Activated naive CD4-positive, alpha-beta T cell treated with anti-CD3 and anti-CD28 coated beads, Interleukin-2, amount 50 U/mL, for 24 hours (primary cell): ENCODE measurements around the gene SBF1.

Experiments used
- H3K27ac Mint-ChIP-seq: one replicate; pipeline ENCODE4 v1.8.0; 2021; ENCODE audit warnings: mild to moderate bottlenecking, mixed read lengths
- H3K27me3 Mint-ChIP-seq: one replicate; pipeline ENCODE4 v1.8.0; 2021; ENCODE audit warnings: mixed read lengths
- H3K36me3 Mint-ChIP-seq: one replicate; pipeline ENCODE4 v1.8.0; 2021; ENCODE audit warnings: mixed read lengths
- H3K4me1 Mint-ChIP-seq: one replicate; pipeline ENCODE4 v1.8.0; 2021; ENCODE audit warnings: mixed read lengths
- H3K4me3 Mint-ChIP-seq: one replicate; pipeline ENCODE4 v1.8.0; 2021; ENCODE audit warnings: mild to moderate bottlenecking, mixed read lengths
- H3K9me3 Mint-ChIP-seq: one replicate; pipeline ENCODE4 v1.8.0; 2021; ENCODE audit warnings: mixed read lengths

Gene SBF1

DNA sequence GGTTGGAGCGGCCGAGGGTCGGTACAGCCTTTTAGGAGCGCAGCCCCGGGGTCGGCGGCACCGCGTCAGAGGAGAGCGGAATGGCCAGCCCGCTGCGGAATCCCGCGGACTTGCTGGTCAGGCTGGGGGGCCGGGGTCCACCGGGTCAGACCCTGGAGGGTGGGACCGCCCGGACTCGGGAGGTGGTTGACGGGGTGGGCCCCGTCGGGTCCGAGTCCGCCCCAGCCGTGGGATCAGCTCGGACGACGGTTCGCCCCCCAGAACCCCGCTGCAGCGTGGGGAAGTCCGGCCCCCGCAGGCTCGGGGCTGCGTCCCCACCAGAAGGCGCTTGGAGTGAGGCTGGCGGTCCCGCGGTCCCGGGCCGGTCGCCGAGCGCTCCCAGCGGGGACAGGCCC lies 6.2 kb upstream of the SBF1 start:
- Mint-ChIP-seq H3K27ac (no peak overlapping the region), H3K9me3 (no peaks in the 10 kb centered on the region), H3K4me3 (peak overlapping the region; percentile 66), H3K27me3 (no peaks in the 10 kb centered on the region), H3K4me1 (peaks cover 3% of the 10 kb centered on the region), H3K36me3 (no peaks in the 10 kb centered on the region)

DNA sequence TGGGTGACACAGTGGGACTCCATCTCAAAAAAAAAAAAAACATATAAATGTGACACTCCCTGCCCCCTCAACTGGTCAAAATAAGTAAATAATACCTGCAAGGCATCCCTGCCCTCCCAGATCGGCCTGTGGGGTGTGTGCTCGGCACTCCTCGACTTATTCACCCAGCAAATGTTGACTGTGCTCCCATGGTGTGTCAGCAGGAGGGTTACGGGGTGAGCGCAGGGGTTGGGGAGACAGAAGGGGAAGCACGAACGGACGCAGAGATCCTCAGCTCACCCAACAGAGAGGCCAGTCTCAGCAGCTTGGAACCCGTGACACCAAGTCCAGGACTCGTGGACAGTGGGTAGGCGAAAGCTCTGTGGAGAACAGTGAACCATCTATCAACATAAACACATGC lies 4.9 kb upstream of the SBF1 start:
- Mint-ChIP-seq H3K27ac (peak overlapping the region; percentile 6), H3K9me3 (no peaks in the 10 kb centered on the region), H3K36me3 (no peaks in the 10 kb centered on the region), H3K4me3 (peak overlapping the region; percentile 79), H3K4me1 (peaks cover 9% of the 10 kb centered on the region), H3K27me3 (no peaks in the 10 kb centered on the region)

DNA sequence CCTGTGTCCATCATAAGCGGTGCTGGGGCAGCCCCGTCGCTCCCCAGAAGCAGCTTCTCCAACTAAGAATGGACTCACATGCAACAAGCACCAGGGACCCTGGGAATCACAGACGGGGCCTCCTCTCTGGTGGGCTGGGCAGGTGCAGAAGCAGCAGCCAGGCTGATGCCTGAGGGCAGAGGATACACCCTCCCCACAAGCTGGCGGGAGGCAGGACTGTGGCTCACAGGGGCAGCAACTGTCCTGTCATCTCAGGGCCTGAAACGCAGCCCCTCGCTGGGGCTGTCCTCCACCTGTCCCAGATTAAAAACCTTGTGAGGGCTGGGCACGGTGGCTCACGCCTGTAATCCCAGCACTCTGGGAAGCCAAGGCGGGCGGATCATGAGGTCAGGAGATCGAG lies 3.1 kb upstream of the SBF1 start:
- peaks cover 22% of the 10 kb centered on the region for H3K4me1 Mint-ChIP-seq
- no peak overlapping the region for H3K27ac Mint-ChIP-seq
- H3K9me3 Mint-ChIP-seq: no peaks in the 10 kb centered on the region
- no peak overlapping the region for H3K4me3 Mint-ChIP-seq
- H3K27me3 Mint-ChIP-seq: no peaks in the 10 kb centered on the region
- peaks cover 2% of the 10 kb centered on the region for H3K36me3 Mint-ChIP-seq

DNA sequence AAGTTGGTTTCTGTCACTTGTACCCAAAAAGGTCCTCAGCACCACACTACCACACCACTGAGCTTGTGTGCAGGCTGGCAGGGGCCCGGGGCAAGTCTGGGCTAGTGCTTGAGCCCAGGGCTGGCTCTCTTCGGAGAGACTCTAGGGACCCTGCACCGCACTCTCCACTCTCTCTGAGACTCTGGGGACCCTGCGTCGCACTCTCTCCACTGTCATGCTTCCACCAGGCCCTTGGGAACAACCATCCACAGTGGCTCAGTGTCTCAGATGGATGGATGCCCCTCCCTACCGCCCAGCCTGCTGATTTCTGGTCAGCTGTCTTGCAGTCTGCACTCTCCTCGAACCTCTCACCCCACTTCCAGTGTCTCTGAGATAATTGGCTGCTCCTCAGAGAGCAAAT lies 2.0 kb upstream of the SBF1 start:
- Mint-ChIP-seq H3K36me3 (peaks cover 2% of the 10 kb centered on the region), H3K27ac (peak overlapping the region; percentile 63), H3K9me3 (no peaks in the 10 kb centered on the region), H3K27me3 (no peaks in the 10 kb centered on the region), H3K4me3 (peak overlapping the region; percentile 27), H3K4me1 (peaks cover 33% of the 10 kb centered on the region)

DNA sequence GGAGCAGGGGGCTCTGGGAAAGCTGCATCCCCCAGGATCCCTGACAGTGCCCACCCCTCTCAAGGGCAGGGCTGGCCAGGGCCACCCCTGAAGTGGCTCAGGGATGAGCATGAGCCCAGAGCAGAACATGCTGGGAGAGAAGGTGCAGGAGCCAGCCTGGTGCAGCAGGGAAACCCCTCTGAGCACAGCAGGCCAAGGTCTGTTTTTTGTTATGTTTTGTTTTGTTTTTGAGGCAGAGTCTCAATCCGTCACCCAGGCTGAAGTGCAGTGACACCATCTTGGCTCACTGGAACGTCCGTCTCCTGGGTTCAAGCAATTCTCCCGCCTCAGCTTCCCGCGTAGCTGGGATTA lies 792 bp upstream of the SBF1 start:
- Mint-ChIP-seq H3K27ac (no peak overlapping the region), H3K9me3 (no peaks in the 10 kb centered on the region), H3K4me1 (peaks cover 44% of the 10 kb centered on the region), H3K4me3 (peak overlapping the region; percentile 71), H3K27me3 (no peaks in the 10 kb centered on the region), H3K36me3 (peaks cover 2% of the 10 kb centered on the region)

DNA sequence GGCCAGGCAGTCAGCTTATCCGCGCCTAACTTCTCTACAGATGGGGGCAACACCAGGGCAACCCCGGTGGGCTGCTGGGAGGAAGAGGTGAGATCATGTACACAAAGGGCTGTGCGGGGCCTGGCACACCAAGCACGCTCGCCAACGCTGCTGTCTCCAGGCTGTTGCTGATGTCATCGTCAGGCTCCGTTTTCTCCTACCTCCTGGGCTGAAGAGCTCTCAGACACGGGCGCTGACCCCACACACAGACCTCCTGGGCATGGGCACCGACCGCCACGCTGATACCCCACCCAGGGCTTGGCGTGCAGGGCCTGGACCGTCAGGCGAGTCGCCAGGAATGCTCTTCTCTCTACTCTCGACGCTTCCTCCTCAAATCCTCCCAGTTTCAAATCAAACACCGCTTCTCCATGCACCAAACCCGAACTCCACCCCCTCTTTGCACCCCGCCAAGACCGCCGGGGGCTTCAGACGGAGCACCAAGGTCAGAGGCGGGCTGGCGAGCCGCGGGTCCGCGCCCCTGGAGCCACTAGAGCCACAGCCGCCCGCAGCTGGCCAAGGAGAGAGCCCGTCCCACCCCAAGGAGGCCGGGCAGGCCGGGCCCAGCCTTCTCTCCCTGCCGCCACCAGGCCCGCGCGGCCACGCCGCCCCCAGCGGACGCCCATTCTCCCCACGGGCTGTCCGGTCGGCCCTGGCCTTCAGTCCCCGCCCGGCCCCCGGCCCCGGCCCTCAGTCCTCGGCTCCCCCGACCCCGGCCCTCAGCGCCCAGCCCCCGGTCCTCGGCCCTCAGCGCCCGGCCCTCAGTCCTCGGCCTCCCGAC lies 772 bp downstream of the SBF1 start:
- H3K36me3 Mint-ChIP-seq: peaks cover 2% of the 10 kb centered on the region
- H3K27ac Mint-ChIP-seq: peak overlapping the region; percentile 95
- peaks cover 52% of the 10 kb centered on the region for H3K4me1 Mint-ChIP-seq

GRCh38 chr22:50473088-50473487 lies 1.7 kb downstream of the SBF1 start:
- Mint-ChIP-seq H3K36me3 (peaks cover 2% of the 10 kb centered on the region), H3K4me1 (peaks cover 60% of the 10 kb centered on the region), H3K4me3 (peak overlapping the region; percentile 92), H3K27me3 (no peaks in the 10 kb centered on the region), H3K27ac (peak overlapping the region; percentile 95), H3K9me3 (no peaks in the 10 kb centered on the region)

More for the DNA sequence above, 772 bp downstream of the SBF1 start:
- H3K27me3 Mint-ChIP-seq: no peaks in the 10 kb centered on the region
- no peaks in the 10 kb centered on the region for H3K9me3 Mint-ChIP-seq
- H3K4me3 Mint-ChIP-seq: peak overlapping the region; percentile 92

GRCh38 chr22:50471962-50472361 lies 2.9 kb downstream of the SBF1 start:
- H3K27me3 Mint-ChIP-seq: no peaks in the 10 kb centered on the region
- H3K9me3 Mint-ChIP-seq: no peaks in the 10 kb centered on the region
- peak overlapping the region; percentile 92 for H3K4me3 Mint-ChIP-seq
- H3K36me3 Mint-ChIP-seq: peaks cover 2% of the 10 kb centered on the region
- peak overlapping the region; percentile 65 for H3K27ac Mint-ChIP-seq
- H3K4me1 Mint-ChIP-seq: peaks cover 60% of the 10 kb centered on the region

GRCh38 chr22:50471197-50471847 lies 3.5 kb downstream of the SBF1 start:
- H3K4me3 Mint-ChIP-seq: peak overlapping the region; percentile 74
- H3K4me1 Mint-ChIP-seq: peaks cover 64% of the 10 kb centered on the region
- H3K27ac Mint-ChIP-seq: peak overlapping the region; percentile 85
- no peaks in the 10 kb centered on the region for H3K9me3 Mint-ChIP-seq
- peaks cover 6% of the 10 kb centered on the region for H3K36me3 Mint-ChIP-seq
- H3K27me3 Mint-ChIP-seq: no peaks in the 10 kb centered on the region

GRCh38 chr22:50470491-50470890 lies 4.3 kb downstream of the SBF1 start:
- Mint-ChIP-seq H3K27ac (peak overlapping the region; percentile 85), H3K4me1 (peaks cover 62% of the 10 kb centered on the region), H3K4me3 (peak overlapping the region; percentile 74), H3K36me3 (peaks cover 6% of the 10 kb centered on the region), H3K27me3 (no peaks in the 10 kb centered on the region), H3K9me3 (no peaks in the 10 kb centered on the region)

GRCh38 chr22:50469377-50470305 lies 5.2 kb downstream of the SBF1 start:
- H3K4me3 Mint-ChIP-seq: peak overlapping the region; percentile 74
- peak overlapping the region; percentile 85 for H3K27ac Mint-ChIP-seq
- no peaks in the 10 kb centered on the region for H3K9me3 Mint-ChIP-seq
- H3K36me3 Mint-ChIP-seq: peaks cover 6% of the 10 kb centered on the region
- H3K27me3 Mint-ChIP-seq: no peaks in the 10 kb centered on the region
- peaks cover 58% of the 10 kb centered on the region for H3K4me1 Mint-ChIP-seq

GRCh38 chr22:50468626-50469025 lies 6.2 kb downstream of the SBF1 start:
- Mint-ChIP-seq H3K4me3 (peak overlapping the region; percentile 26), H3K36me3 (peaks cover 6% of the 10 kb centered on the region), H3K9me3 (no peaks in the 10 kb centered on the region), H3K4me1 (peaks cover 52% of the 10 kb centered on the region), H3K27me3 (no peaks in the 10 kb centered on the region), H3K27ac (peak overlapping the region; percentile 68)

DNA sequence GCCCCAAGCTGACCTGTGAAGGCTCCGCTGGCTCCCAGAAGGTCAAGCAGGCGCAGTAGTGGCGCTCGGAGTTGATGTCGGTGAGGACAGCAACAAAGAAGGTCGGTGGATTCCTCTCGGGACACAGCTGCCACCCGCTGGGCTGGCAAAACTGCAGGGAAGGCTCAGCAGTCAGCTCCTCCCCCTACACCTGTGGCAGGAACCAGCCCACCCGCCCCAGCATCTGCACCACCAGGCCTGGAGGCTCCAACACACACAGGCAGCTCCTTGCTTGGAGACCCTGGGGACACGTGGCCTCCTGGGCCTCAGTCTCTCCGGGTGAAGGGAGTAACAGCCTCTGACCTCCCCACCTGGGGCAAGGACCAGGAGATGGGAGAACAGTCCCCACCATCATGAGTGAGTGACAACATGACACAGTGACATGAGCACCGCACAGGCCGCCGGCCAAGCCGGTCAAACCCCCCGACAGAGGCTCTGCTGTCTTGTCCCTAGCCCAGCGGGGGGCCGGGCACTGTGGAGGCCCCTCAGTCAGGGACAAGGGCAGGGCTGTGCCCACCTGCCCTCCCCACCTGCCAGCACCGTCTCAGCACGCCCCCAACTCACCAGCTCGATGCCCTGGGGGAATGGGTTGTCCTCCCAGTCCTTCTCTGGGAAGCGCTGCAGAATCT lies 6.9 kb downstream of the SBF1 start:
- Mint-ChIP-seq H3K4me3 (no peak overlapping the region), H3K27ac (no peak overlapping the region)

GRCh38 chr22:50467341-50467740 lies 7.5 kb downstream of the SBF1 start:
- Mint-ChIP-seq H3K4me1 (peaks cover 39% of the 10 kb centered on the region), H3K4me3 (no peak overlapping the region), H3K9me3 (no peaks in the 10 kb centered on the region), H3K27me3 (no peaks in the 10 kb centered on the region), H3K27ac (no peak overlapping the region), H3K36me3 (peaks cover 3% of the 10 kb centered on the region)

More for the DNA sequence above, 6.9 kb downstream of the SBF1 start:
- H3K36me3 Mint-ChIP-seq: peaks cover 3% of the 10 kb centered on the region
- H3K27me3 Mint-ChIP-seq: no peaks in the 10 kb centered on the region
- H3K9me3 Mint-ChIP-seq: no peaks in the 10 kb centered on the region
- peaks cover 45% of the 10 kb centered on the region for H3K4me1 Mint-ChIP-seq
